Endothelial cell of umbilical vein (primary cell): Measurements from ENCODE around the gene SERPIND1. TPM values are rescaled to one million over a fixed set of nuclear protein-coding genes. Genes with fewer than 3 reads are reported as not detected.

Source experiments
- BruUV-seq: library from RNA; stranded (reverse); fragments of 400-500 nt; replicated peaks from 2 replicates; lab custom pipeline; 2021; lab: Mats Ljungman, UMichigan
- CTCF ChIA-PET: fragments of 300-600, 350-600 bp; sonication (Branson Sonifier 250); formaldehyde crosslinking; loops from one replicate; lab custom pipeline; 2021; ENCODE audit warnings: antibody characterized with exemption, inconsistent platforms; lab: Charles Lee
- POLR2A ChIA-PET: fragments of 300-600, 350-600 bp; sonication (Branson Sonifier 250); formaldehyde crosslinking; loops from one replicate; lab custom pipeline; 2021; ENCODE audit warnings: antibody characterized with exemption, inconsistent platforms; lab: Charles Lee
- DNase-seq: peaks from one replicate; pipeline ENCODE4 v3.0.0-alpha.2; 2011; ENCODE audit warnings: low read depth, low spot score
- FAIRE-seq: peaks from 2 replicates; lab custom pipeline; 2011; peaks lifted over from hg19 to GRCh38; lab: Jason Lieb, UNC
- H2AFZ ChIP-seq: 2 replicates; pipeline ENCODE4 v1.6.0; 2012; ENCODE audit warnings: low read depth, low read length, control low read depth, inconsistent platforms
- H3K27ac ChIP-seq: 2 replicates; pipeline ENCODE4 v1.5.1; 2011; ENCODE audit warnings: low read depth, mild to moderate bottlenecking, control low read depth, low read length, moderate library complexity; ENCODE audit not compliant: insufficient read depth
- H3K27me3 ChIP-seq, 2 experiments: 2 replicates each; pipeline versions ENCODE4 v1.6.0 to v1.6.1; 2011; ENCODE audit warnings: low read length in 2 of 2, mixed read lengths in 1 of 2; ENCODE audit not compliant: control insufficient read depth in 2 of 2, insufficient read depth in 2 of 2
- H3K36me3 ChIP-seq, 2 experiments: 2 replicates in 1 of 2; 3 replicates in 1 of 2; pipeline ENCODE4 v1.5.1; 2011; ENCODE audit warnings: low read length in 2 of 2, mild to moderate bottlenecking in 1 of 2, moderate library complexity in 1 of 2; ENCODE audit not compliant: control insufficient read depth in 2 of 2, insufficient read depth in 2 of 2; ENCODE audit errors: extremely low read depth in 1 of 2
- H3K4me1 ChIP-seq: 3 replicates; pipeline ENCODE4 v1.5.1; 2011; ENCODE audit warnings: mild to moderate bottlenecking, low read length; ENCODE audit not compliant: control insufficient read depth, insufficient read depth; ENCODE audit errors: extremely low read depth
- H3K4me2 ChIP-seq: 2 replicates; pipeline ENCODE4 v1.6.1; 2011; ENCODE audit warnings: low read length, control low read depth, mixed read lengths; ENCODE audit not compliant: insufficient read depth
- H3K4me3 ChIP-seq, 3 experiments: fragments of 200-600 bp in 1 of 3; sonication (generic), shearing (Covaris generic) in 1 of 3; replicated peaks in 1 of 3; 2 replicates each; pipeline ENCODE4 v1.5.1; 2011 to 2016; ENCODE audit warnings: control low read depth in 3 of 3, low read length in 3 of 3, mild to moderate bottlenecking in 2 of 3, inconsistent platforms in 1 of 3, low read depth in 1 of 3, moderate library complexity in 1 of 3; ENCODE audit not compliant: insufficient read depth in 1 of 3
- H3K79me2 ChIP-seq: 2 replicates; pipeline ENCODE4 v1.6.0; 2012; ENCODE audit warnings: low read length, inconsistent platforms; ENCODE audit not compliant: control insufficient read depth, insufficient read depth
- H3K9ac ChIP-seq: replicated peaks from 2 replicates; pipeline ENCODE3; 2011; ENCODE audit warnings: low read length, control low read depth; ENCODE audit not compliant: insufficient read depth; ENCODE audit errors: extremely low read depth
- H3K9me1 ChIP-seq: replicated peaks from 3 replicates; pipeline ENCODE4 v1.6.0; 2011; ENCODE audit warnings: mild to moderate bottlenecking, low read length; ENCODE audit not compliant: control insufficient read depth, insufficient read depth; ENCODE audit errors: extremely low read depth
- H3K9me3 ChIP-seq: replicated peaks from 2 replicates; pipeline ENCODE4 v1.5.1; 2012; ENCODE audit warnings: low read length, inconsistent platforms; ENCODE audit not compliant: control insufficient read depth, insufficient read depth
- H4K20me1 ChIP-seq: replicated peaks from 2 replicates; pipeline ENCODE3; 2011; ENCODE audit warnings: mild to moderate bottlenecking, low read length; ENCODE audit not compliant: control insufficient read depth, insufficient read depth; ENCODE audit errors: extremely low read depth
- FOS ChIP-seq: IDR thresholded peaks from 2 replicates; pipeline ENCODE4 v1.6.1; 2011; ENCODE audit warnings: mild to moderate bottlenecking, low read length, moderate library complexity, borderline replicate concordance; ENCODE audit not compliant: insufficient read depth
- GATA2 ChIP-seq: IDR thresholded peaks from 2 replicates; pipeline ENCODE4 v1.7.0; 2011; ENCODE audit warnings: low read depth, mild to moderate bottlenecking, moderate library complexity, mixed read lengths, low read length; ENCODE audit not compliant: insufficient read length, insufficient read depth
- JUN ChIP-seq: IDR thresholded peaks from 2 replicates; pipeline ENCODE4 v1.6.1; 2011; ENCODE audit warnings: borderline replicate concordance, low read depth; ENCODE audit not compliant: insufficient read length, insufficient read depth
- MAX ChIP-seq: IDR thresholded peaks from 2 replicates; pipeline ENCODE4 v1.6.1; 2011; ENCODE audit not compliant: insufficient read depth, insufficient read length
- POLR2A ChIP-seq: IDR thresholded peaks from 2 replicates; pipeline ENCODE4 v1.6.1; 2012; ENCODE audit warnings: low read depth, mild to moderate bottlenecking, control low read depth, low read length
- dilution Hi-C: fragments of 300-500 bp; cut with MboI; formaldehyde crosslinking; loops from one replicate; pipeline ENCODE4 v1.15.0; 2019; ENCODE audit warnings: low sequenced_read_pairs; ENCODE audit not compliant: extremely low pct_ligation_motif_present
- intact Hi-C: fragments of 100-400 bp; cut with micrococcal nuclease; formaldehyde crosslinking; loops from one replicate; pipeline ENCODE4 v1.10.0; 2022
- polyA plus RNA-seq, 4 experiments: library from polyadenylated mRNA; depleted of rRNA in 3 of 4; stranded (reverse) in 3 of 4; unstranded in 1 of 4; fragments of >200 nt; gene quantifications; 2 replicates each; pipeline versions ENCODE4 v1.2.1 to v1.2.3, GENCODE V29; 2011 to 2012; ENCODE audit warnings: missing spikeins in 1 of 4
- total RNA-seq: library from RNA; stranded (reverse); gene quantifications from 2 replicates; pipeline ENCODE4 v1.2.3, GENCODE V29; 2021

Gene SERPIND1
- total and polyA plus RNA-seq, 2 donors (not counting 3 experiments of a cell fraction or from before 2014, with no cell fraction given) = 0.94 to 1.8 TPM

- no peaks in the 10 kb centered on the region for H3K79me2 ChIP-seq
- H4K20me1 ChIP-seq = no peaks in the 10 kb centered on the region
- peaks cover 0 to 8% of the 10 kb centered on the region in 2 experiments for H3K36me3 ChIP-seq
- dilution Hi-C loops = no loop called here
- no peak overlapping the region for H2AFZ ChIP-seq
- no peak overlapping the region for H3K4me3 ChIP-seq
- no peak overlapping the region for H3K9ac ChIP-seq
- intact Hi-C loops = no loop called here
- no peaks in the 10 kb centered on the region for H3K9me3 ChIP-seq
- no peak for FAIRE-seq
- peaks cover 13% of the 10 kb centered on the region for H3K4me1 ChIP-seq
- POLR2A ChIA-PET = interaction anchor here (1.1 kb wide), 1 partner anchor 28 kb away, joined by 3 read pairs; no protein-coding TSS in a partner anchor
- TF ChIP-seq MAX = no peak
- TF ChIP-seq JUN = no peak
- no peak for TF ChIP-seq POLR2A
- no peaks in the 10 kb centered on the region for H3K9me1 ChIP-seq
- no peaks in the 10 kb centered on the region for H3K27me3 ChIP-seq
- DNase-seq = no peak
- no peak overlapping the region for H3K27ac ChIP-seq
- no peak overlapping the region for H3K4me2 ChIP-seq
- CTCF ChIA-PET = interaction anchor here (1.4 to 3.0 kb wide), 3 partner anchors 9 to 34 kb away, joined by 3 to 23 read pairs (median 4); no protein-coding TSS in a partner anchor
- BruUV-seq = no TSS peak
Measured at GRCh38 chr22:20749453-20749852, 24.5 kb upstream of the SERPIND1 start.

GRCh38 chr22:20750461-20751184 lies 23.3 kb upstream of the SERPIND1 start:
- no peaks in the 10 kb centered on the region for H3K9me3 ChIP-seq
- intact Hi-C loops = no loop called here

More at GRCh38 chr22:20750461-20751184, 23.3 kb upstream of the SERPIND1 start:
- Histone ChIP-seq H3K9me1 (no peaks in the 10 kb centered on the region), H3K9ac (no peak overlapping the region), H3K4me3 (no peak overlapping the region), H3K36me3 (peaks cover 0 to 8% of the 10 kb centered on the region in 2 experiments), H3K4me2 (no peak overlapping the region), H3K79me2 (no peaks in the 10 kb centered on the region), H3K27ac (peak overlapping the region; percentile 32), H2AFZ (no peak overlapping the region), H4K20me1 (no peaks in the 10 kb centered on the region), H3K27me3 (no peaks in the 10 kb centered on the region), H3K4me1 (peaks cover 13% of the 10 kb centered on the region)
- ChIA-PET CTCF (interaction anchor here (0.6 to 3.0 kb wide), 7 partner anchors 8 to 332 kb away, joined by 3 to 23 read pairs (median 5); no protein-coding TSS in a partner anchor), POLR2A (interaction anchor here (0.6 to 0.7 kb wide), 2 partner anchors 123 to 288 kb away, joined by 3 to 6 read pairs; no protein-coding TSS in a partner anchor)
- TF ChIP-seq GATA2 (no peak), FOS (peak; percentile 63)
- FAIRE-seq = peak; percentile 83
- dilution Hi-C loops = no loop called here
- BruUV-seq = no TSS peak
- DNase-seq = peak; percentile 83
